ENCODE measurements around the gene NPY. TPM values are rescaled to one million over a fixed set of nuclear protein-coding genes. Genes with fewer than 3 reads are reported as not detected.

NPY gene
- total RNA-seq, 1 donor from 2014 or later: 169 TPM

DNA sequence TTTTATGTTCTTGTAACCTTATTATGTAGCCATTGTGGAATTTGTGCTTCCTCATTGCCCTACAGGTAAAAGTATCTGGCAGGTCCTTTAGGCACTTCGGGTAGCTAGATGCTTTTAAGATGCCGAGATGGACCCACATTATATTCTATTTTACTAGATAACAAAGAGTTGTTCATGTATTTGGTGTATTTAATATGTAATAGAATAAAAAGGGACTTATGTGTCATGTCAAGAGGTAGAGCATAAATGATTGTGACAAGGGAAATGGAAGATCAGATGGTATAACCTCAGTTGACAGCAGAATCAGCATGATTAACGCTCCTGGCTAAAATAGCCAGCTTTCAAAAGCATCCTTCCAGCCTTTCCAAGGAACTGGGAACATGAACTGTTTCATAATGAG, 50.6 kb downstream of the NPY start:
- no peak for TF ChIP-seq POLR2AphosphoS5 (IDR thresholded peaks at IDR 0.05; ENCODE audit: insufficient read depth in 1 of 2, low read depth in 1 of 2)
- TF ChIP-seq POLR2A (IDR thresholded peaks at IDR 0.05): no peak
- TF ChIP-seq CTCF (IDR thresholded peaks at IDR 0.05): no peak
- Histone ChIP-seq H3K4me3 (no peak overlapping the region), H3K27me3 (no peaks in the 10 kb centered on the region), H3K9me3 (no peaks in the 10 kb centered on the region), H3K4me1 (no peaks in the 10 kb centered on the region), H3K36me3 (no peaks in the 10 kb centered on the region), H3K27ac (no peak overlapping the region)
- intact Hi-C loops (cut with DNase I): no loop called here
- no peak for DNase-seq (ENCODE audit: extremely low spot score in 2 of 2)

DNA sequence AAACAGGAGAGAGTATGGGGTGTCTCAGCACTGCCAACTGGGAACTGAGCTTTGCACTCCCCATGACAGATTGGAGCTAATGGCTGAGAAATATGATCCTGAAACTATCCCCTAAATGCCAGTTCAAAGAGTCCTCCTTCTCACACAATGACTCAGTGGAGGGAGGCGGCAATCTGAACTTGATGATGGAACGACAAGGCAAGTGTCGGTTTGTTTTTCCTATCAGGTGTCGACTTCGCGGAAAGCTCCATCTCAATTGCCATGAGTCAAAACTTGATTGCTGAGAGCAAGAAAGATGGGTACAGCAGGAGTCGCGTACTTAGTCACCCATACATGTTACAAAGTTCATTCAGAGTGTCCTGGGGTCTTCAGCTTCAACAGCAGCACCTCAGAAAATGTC, 52.5 kb downstream of the NPY start:
- DNase-seq (ENCODE audit: extremely low spot score in 2 of 2): no peak
- no peak overlapping the region for H3K4me3 ChIP-seq
- intact Hi-C loops (cut with DNase I): no loop called here
- no peaks in the 10 kb centered on the region for H3K4me1 ChIP-seq
- H3K27me3 ChIP-seq: no peaks in the 10 kb centered on the region
- H3K27ac ChIP-seq: no peak overlapping the region
- H3K36me3 ChIP-seq: no peaks in the 10 kb centered on the region
- TF ChIP-seq POLR2A (IDR thresholded peaks at IDR 0.05): no peak
- no peak for TF ChIP-seq CTCF (IDR thresholded peaks at IDR 0.05)
- no peak for TF ChIP-seq POLR2AphosphoS5 (IDR thresholded peaks at IDR 0.05; ENCODE audit: insufficient read depth in 1 of 2, low read depth in 1 of 2)
- no peaks in the 10 kb centered on the region for H3K9me3 ChIP-seq

GRCh38 chr7:24337180-24337579, 53.2 kb downstream of the NPY start:
- H3K4me3 ChIP-seq: no peak overlapping the region
- H3K27ac ChIP-seq: no peak overlapping the region
- H3K36me3 ChIP-seq: no peaks in the 10 kb centered on the region
- intact Hi-C loops (cut with DNase I): no loop called here
- TF ChIP-seq POLR2AphosphoS5 (IDR thresholded peaks at IDR 0.05; ENCODE audit: insufficient read depth in 1 of 2, low read depth in 1 of 2): no peak
- TF ChIP-seq POLR2A (IDR thresholded peaks at IDR 0.05): no peak
- no peak for TF ChIP-seq CTCF (IDR thresholded peaks at IDR 0.05)
- no peak for DNase-seq (ENCODE audit: extremely low spot score in 2 of 2)
- no peaks in the 10 kb centered on the region for H3K4me1 ChIP-seq
- no peaks in the 10 kb centered on the region for H3K27me3 ChIP-seq
- H3K9me3 ChIP-seq: no peaks in the 10 kb centered on the region

GRCh38 chr7:24339575-24339974, 55.6 kb downstream of the NPY start:
- Histone ChIP-seq H3K27ac (no peak overlapping the region), H3K36me3 (no peaks in the 10 kb centered on the region), H3K4me3 (no peak overlapping the region), H3K9me3 (no peaks in the 10 kb centered on the region), H3K4me1 (no peaks in the 10 kb centered on the region), H3K27me3 (no peaks in the 10 kb centered on the region)
- TF ChIP-seq CTCF (IDR thresholded peaks at IDR 0.05): no peak
- no peak for TF ChIP-seq POLR2A (IDR thresholded peaks at IDR 0.05)
- TF ChIP-seq POLR2AphosphoS5 (IDR thresholded peaks at IDR 0.05; ENCODE audit: insufficient read depth in 1 of 2, low read depth in 1 of 2): no peak
- DNase-seq (ENCODE audit: extremely low spot score in 2 of 2): no peak
- intact Hi-C loops (cut with DNase I): no loop called here

DNA sequence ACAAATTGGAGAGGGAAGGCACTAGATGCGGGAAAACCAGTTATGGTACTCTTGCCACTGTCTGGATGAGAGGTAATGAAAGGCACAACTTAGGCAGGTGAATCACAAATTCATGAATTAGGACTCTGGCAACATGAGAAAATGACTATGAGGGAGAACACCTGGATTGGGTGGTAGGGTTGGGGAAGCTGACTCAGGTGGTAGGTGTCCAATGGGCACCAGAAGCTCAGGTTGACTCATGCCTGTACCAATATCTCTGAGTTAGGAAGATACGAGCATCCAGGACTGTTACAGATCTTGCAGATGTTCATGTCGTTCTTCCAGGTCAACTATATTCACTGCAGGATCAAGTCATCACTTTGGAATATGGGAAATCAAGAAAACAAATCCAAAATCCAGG, 56.7 kb downstream of the NPY start:
- no peak for TF ChIP-seq POLR2AphosphoS5 (IDR thresholded peaks at IDR 0.05; ENCODE audit: insufficient read depth in 1 of 2, low read depth in 1 of 2)
- no peak for TF ChIP-seq POLR2A (IDR thresholded peaks at IDR 0.05)
- no peak for TF ChIP-seq CTCF (IDR thresholded peaks at IDR 0.05)
- Histone ChIP-seq H3K4me1 (no peaks in the 10 kb centered on the region), H3K36me3 (no peaks in the 10 kb centered on the region), H3K27me3 (no peaks in the 10 kb centered on the region), H3K9me3 (no peaks in the 10 kb centered on the region), H3K27ac (no peak overlapping the region), H3K4me3 (no peak overlapping the region)
- intact Hi-C loops (cut with DNase I): no loop called here
- no peak for DNase-seq (ENCODE audit: extremely low spot score in 2 of 2)
